Left lung (tissue), 10 donors: ENCODE results near the gene INPP5A. TPM values are rescaled to one million over a fixed set of nuclear protein-coding genes. Genes with fewer than 3 reads are reported as not detected.
A peak's percentile ranks its signal among the peaks of the same experiment; 100 is the strongest.

Source experiments
- ATAC-seq: fragments of 200-7000 bp; cut with Tn5 transposase; one replicate; pipeline ENCODE4 v1.9.1; 2020; ENCODE audit warnings: moderate library complexity
- DNase-seq, 4 donors: peaks; one replicate each; pipeline ENCODE4 v3.0.0-alpha.2; 2013 to 2020
- H3K27ac ChIP-seq, 2 donors: fragments of 200-600 bp; sonication (generic) in 1 of 2; one replicate each; pipeline versions ENCODE4 v1.5.0 to v1.8.0; 2020 to 2021
- H3K27me3 ChIP-seq, 2 donors: fragments of 200-600 bp; sonication (generic) in 1 of 2; one replicate each; pipeline versions ENCODE4 v1.5.0 to v1.8.0; 2020 to 2021
- H3K36me3 ChIP-seq, 2 donors: fragments of 200-600 bp; sonication (generic) in 1 of 2; one replicate each; pipeline versions ENCODE4 v1.5.0 to v1.8.0; 2020 to 2021
- H3K4me1 ChIP-seq, 2 donors: fragments of 200-600 bp; one replicate each; pipeline ENCODE4 v1.8.0; 2021
- H3K4me3 ChIP-seq, 2 donors: fragments of 200-600 bp; sonication (generic) in 1 of 2; one replicate each; pipeline versions ENCODE4 v1.5.0 to v1.8.0; 2020 to 2021; ENCODE audit warnings: mild to moderate bottlenecking in 1 of 2
- H3K9me3 ChIP-seq, 2 donors: fragments of 200-600 bp; sonication (generic) in 1 of 2; one replicate each; pipeline versions ENCODE4 v1.5.0 to v1.8.0; 2020 to 2021
- CTCF ChIP-seq, 2 donors: fragments of 200-600 bp; sonication (generic) in 1 of 2; IDR thresholded peaks; one replicate each; pipeline versions ENCODE4 v1.5.0 to v1.8.0; 2021; ENCODE audit warnings: antibody characterized with exemption in 2 of 2
- intact Hi-C, 2 donors: fragments of 100-400 bp; cut with DNase I; formaldehyde crosslinking; loops; one replicate each; pipeline versions ENCODE4 v1.11.2 to v1.14.2; 2022
- polyA plus RNA-seq, 6 donors: library from polyadenylated mRNA; unstranded; fragments of 120-200 nt; gene quantifications; one replicate each; pipeline ENCODE4 v1.2.1, GENCODE V29; 2013; ENCODE audit not compliant: insufficient read length in 6 of 6
- total RNA-seq, 2 donors: library from RNA; stranded (reverse); fragmentation: NEBNext Ultra II Directional; extraction: Animal tissue kit (Norgen Biotek cat#: 25700); gene quantifications; one replicate each; pipeline ENCODE4 v1.2.1, GENCODE V29; 2021
- donor health status: DM: no; HTN: yes; CAD: no.
- donor health status: DM: no; HTN: no; CAD: no.

Gene INPP5A
- total and polyA plus RNA-seq, 8 donors = 32.0 to 44.0 (median 36.8) TPM

GRCh38 chr10:132806110-132806509, 268.5 kb downstream of the INPP5A start:
- Histone ChIP-seq H3K4me1 (no peaks in the 10 kb centered on the region), H3K36me3 (no peaks in the 10 kb centered on the region), H3K27me3 (peaks cover 0 to 69% of the 10 kb centered on the region in 2 donors), H3K9me3 (peaks cover 0 to 4% of the 10 kb centered on the region in 2 donors), H3K27ac (no peak overlapping the region), H3K4me3 (no peak overlapping the region)
- peak in 1 of 4 donors; percentile 1 for DNase-seq
- TF ChIP-seq CTCF (IDR thresholded peaks at IDR 0.05) = no peak
- intact Hi-C loops = no loop called here
- ATAC-seq = no peak

DNA sequence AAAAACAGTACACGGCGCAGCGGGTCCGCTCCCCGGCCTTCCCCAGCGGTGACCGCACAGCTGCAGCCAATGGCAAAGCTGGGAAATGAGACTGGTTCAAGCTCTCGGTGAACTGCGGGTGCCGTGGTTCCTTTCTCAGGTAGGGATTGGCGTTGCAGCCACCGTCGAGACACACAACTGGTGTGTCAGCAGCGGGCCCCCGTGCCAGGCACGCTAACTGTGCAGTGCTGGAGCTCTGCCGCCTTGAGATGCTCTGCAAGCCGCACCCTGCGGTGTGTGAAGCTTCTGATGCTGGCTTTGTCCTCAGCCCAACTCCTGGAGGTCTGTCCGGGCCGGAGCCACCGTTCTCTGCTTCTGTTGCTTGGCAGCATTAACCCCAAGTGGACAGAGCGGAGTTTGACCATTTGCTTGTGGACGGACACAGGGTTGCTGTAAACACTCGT, 269.0 kb downstream of the INPP5A start:
- H3K27me3 ChIP-seq = peaks cover 0 to 74% of the 10 kb centered on the region in 2 donors
- H3K4me3 ChIP-seq = no peak overlapping the region

DNA sequence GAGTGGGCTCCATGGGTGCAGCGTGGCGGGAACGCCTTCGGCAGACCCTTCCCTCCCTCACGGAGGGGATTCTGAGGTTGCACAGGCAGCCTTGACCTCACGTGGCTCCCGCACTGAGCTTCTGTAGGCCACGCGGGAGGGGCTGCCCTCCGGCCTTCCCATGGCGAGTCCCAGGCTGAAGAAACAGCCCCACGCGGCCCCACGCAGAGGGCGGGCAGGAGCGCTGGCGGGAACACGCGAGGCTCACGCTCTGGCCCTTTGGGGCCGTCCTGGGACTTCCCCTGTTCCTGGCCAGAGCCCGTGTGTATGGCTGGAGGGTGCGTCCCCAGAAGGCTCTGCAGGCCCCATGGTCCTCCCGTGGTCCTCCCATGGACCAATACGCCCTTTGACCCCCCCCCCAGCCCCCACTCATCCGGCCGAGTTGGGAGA, 270.0 kb downstream of the INPP5A start:
- Histone ChIP-seq H3K27me3 (peaks cover 0 to 79% of the 10 kb centered on the region in 2 donors), H3K27ac (no peak overlapping the region), H3K9me3 (no peaks in the 10 kb centered on the region), H3K4me3 (no peak overlapping the region), H3K4me1 (no peaks in the 10 kb centered on the region), H3K36me3 (no peaks in the 10 kb centered on the region)
- ATAC-seq = no peak
- DNase-seq = peak in 1 of 4 donors; percentile 61
- TF ChIP-seq CTCF (IDR thresholded peaks at IDR 0.05) = no peak
- intact Hi-C loops = no loop called here

More for the DNA sequence above, 269.0 kb downstream of the INPP5A start:
- H3K4me1 ChIP-seq = no peaks in the 10 kb centered on the region
- H3K36me3 ChIP-seq = no peaks in the 10 kb centered on the region
- intact Hi-C loops = no loop called here
- DNase-seq (peak in 1 of 4 donors; percentile 58), ATAC-seq (no peak)
- H3K27ac ChIP-seq = no peak overlapping the region
- peaks cover 0 to 4% of the 10 kb centered on the region in 2 donors for H3K9me3 ChIP-seq
- TF ChIP-seq CTCF (IDR thresholded peaks at IDR 0.05) = no peak

GRCh38 chr10:132808383-132809231, 271.0 kb downstream of the INPP5A start:
- intact Hi-C loops = no loop called here

More at GRCh38 chr10:132808383-132809231, 271.0 kb downstream of the INPP5A start:
- H3K27ac ChIP-seq = no peak overlapping the region
- H3K27me3 ChIP-seq = peaks cover 0 to 79% of the 10 kb centered on the region in 2 donors
- TF ChIP-seq CTCF (IDR thresholded peaks at IDR 0.05) = no peak
- ATAC-seq (no peak), DNase-seq (peak in 1 of 4 donors; percentile 76)
- no peaks in the 10 kb centered on the region for H3K4me1 ChIP-seq
- no peaks in the 10 kb centered on the region for H3K36me3 ChIP-seq
- no peak overlapping the region for H3K4me3 ChIP-seq
- no peaks in the 10 kb centered on the region for H3K9me3 ChIP-seq
